Measurements from ENCODE around the gene CCDC40.

CCDC40 gene

GRCh38 chr17:80035937-80036714, at the start of gene CCDC40:
CCDC40 (plus strand) TSS chr17:80036642; CDS start chr17:80036663, 21 bp downstream.
- Histone ChIP-seq H3K36me3 (ENCODE audit: control insufficient read depth, insufficient read depth, low read length) (no peaks in the 10 kb centered on the region), H3K4me3 (replicated peaks; ENCODE audit: low read depth, low read length) (peak within 1 kb of the TSS; percentile 65), H3K27me3 (replicated peaks; ENCODE audit: control insufficient read depth, insufficient read depth, low read length) (no peaks in the 10 kb centered on the region; the same call in 1 of the 2 replicates)
- DNase-seq (ENCODE audit: extremely low read depth, insufficient read length): peak; percentile 68
- TF ChIP-seq, protein P1, sequence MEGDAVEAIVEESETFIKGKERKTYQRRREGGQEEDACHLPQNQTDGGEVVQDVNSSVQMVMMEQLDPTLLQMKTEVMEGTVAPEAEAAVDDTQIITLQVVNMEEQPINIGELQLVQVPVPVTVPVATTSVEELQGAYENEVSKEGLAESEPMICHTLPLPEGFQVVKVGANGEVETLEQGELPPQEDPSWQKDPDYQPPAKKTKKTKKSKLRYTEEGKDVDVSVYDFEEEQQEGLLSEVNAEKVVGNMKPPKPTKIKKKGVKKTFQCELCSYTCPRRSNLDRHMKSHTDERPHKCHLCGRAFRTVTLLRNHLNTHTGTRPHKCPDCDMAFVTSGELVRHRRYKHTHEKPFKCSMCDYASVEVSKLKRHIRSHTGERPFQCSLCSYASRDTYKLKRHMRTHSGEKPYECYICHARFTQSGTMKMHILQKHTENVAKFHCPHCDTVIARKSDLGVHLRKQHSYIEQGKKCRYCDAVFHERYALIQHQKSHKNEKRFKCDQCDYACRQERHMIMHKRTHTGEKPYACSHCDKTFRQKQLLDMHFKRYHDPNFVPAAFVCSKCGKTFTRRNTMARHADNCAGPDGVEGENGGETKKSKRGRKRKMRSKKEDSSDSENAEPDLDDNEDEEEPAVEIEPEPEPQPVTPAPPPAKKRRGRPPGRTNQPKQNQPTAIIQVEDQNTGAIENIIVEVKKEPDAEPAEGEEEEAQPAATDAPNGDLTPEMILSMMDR (IDR thresholded peaks at IDR 0.05; ENCODE audit: insufficient read depth, low read length, poor library complexity, severe bottlenecking): peak; percentile 35

DNA sequence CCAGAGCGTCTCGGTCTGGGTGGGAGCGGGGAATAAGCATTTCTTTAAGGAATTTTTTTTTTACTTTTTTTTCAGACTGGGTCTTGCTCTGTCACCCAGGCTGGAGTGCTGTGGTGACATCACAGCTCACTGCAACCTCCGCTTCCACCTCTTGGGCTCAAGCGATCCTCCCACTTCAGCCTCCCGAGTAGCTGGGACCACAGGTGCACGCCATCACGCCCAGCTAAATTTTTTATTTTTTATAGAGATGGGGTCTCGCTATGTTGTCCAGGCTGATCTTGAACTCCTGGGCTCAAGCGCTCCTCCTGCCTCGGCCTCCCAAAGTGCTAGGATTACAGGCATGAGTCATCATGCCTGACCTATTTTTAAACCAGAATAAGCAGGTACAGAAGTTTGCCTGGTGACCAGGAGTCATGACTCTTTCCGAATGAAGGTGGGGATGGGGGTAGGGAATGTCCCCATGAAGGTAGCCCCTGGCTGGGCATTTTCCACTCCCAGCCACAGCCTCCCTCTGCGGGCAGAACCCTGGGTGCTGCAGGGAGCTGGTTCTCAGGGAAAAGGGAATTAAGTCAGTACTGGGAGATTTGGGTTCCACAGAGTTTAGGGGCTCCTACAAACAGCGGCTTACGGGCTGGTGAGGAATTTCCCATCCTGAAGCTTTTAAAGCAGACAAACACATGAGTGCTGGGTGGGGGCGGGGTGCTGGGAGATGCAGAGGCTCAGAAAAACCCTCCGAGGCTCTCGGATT, 49.1 kb upstream of the CCDC40 start:
- no peak for DNase-seq (ENCODE audit: extremely low read depth, insufficient read length)
- TF ChIP-seq, protein P1 (IDR thresholded peaks at IDR 0.05; ENCODE audit: insufficient read depth, low read length, poor library complexity, severe bottlenecking): no peak

DNA sequence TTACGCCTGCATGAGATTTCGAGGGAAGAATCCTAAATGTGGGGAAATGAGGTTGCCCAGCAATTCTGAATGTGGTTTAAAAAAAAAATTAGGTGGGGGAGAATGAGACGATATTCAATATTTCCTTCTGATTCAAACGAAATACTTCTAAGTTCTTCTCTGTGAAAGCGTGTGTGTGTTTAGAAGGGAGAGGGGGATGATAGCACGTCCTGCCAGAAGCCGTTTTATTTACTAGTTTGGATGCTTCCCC, 48.6 kb upstream of the CCDC40 start:
- TF ChIP-seq, protein P1 (IDR thresholded peaks at IDR 0.05; ENCODE audit: insufficient read depth, low read length, poor library complexity, severe bottlenecking): no peak
- Histone ChIP-seq H3K36me3 (ENCODE audit: control insufficient read depth, insufficient read depth, low read length) (no peaks in the 10 kb centered on the region), H3K27me3 (replicated peaks; ENCODE audit: control insufficient read depth, insufficient read depth, low read length) (no peaks in the 10 kb centered on the region; the same call in none of the 2 replicates), H3K4me3 (replicated peaks; ENCODE audit: low read depth, low read length) (no peak overlapping the region)
- DNase-seq (ENCODE audit: extremely low read depth, insufficient read length): no peak

More for the DNA sequence above, 49.1 kb upstream of the CCDC40 start:
- Histone ChIP-seq H3K4me3 (replicated peaks; ENCODE audit: low read depth, low read length) (no peak overlapping the region), H3K27me3 (replicated peaks; ENCODE audit: control insufficient read depth, insufficient read depth, low read length) (no peaks in the 10 kb centered on the region; the same call in none of the 2 replicates), H3K36me3 (ENCODE audit: control insufficient read depth, insufficient read depth, low read length) (no peaks in the 10 kb centered on the region)

DNA sequence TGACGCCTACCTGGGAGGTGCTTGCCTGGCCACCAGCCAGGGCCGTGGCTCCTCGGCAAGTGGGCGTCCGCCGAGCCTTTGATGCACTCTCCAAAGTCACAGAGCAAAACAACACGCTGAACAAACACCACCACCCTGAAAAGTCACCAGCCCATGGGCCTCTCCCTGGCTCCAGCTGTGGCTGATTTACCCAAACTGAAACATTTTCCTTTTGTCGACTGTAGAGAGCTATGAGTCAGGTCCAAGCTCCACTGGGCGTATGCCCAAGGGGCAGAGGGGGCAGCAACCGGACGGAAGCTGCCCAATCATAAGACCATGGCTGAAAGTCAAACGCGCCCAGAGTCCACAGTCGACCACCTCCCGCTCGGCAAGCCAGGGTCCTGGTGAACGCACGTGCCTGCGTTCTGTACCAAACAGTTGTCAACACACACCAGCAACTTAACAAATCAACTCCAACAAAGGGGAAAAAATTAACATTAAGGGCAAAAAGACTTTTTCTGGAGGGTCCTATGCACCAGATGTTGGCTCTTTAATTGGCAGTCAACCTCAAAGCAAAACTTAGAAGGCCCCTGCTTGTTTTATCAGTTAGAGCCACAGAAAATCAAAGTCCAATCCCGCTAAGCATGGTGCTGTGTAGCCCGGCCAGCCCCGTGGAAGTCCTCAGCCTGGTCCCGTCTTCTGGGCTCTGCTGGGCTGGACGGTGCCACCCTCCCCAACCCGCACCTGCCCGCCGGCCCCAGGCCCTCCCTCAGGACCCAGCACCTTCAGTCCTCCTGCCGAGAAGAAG, 48.1 kb upstream of the CCDC40 start:
- no peaks in the 10 kb centered on the region for H3K36me3 ChIP-seq (ENCODE audit: control insufficient read depth, insufficient read depth, low read length)
- H3K4me3 ChIP-seq (replicated peaks; ENCODE audit: low read depth, low read length): no peak overlapping the region
- DNase-seq (ENCODE audit: extremely low read depth, insufficient read length): no peak
- TF ChIP-seq, protein P1 (IDR thresholded peaks at IDR 0.05; ENCODE audit: insufficient read depth, low read length, poor library complexity, severe bottlenecking): no peak
- H3K27me3 ChIP-seq (replicated peaks; ENCODE audit: control insufficient read depth, insufficient read depth, low read length): no peaks in the 10 kb centered on the region; the same call in none of the 2 replicates

GRCh38 chr17:79989106-79989835, 47.2 kb upstream of the CCDC40 start:
- Histone ChIP-seq H3K27me3 (replicated peaks; ENCODE audit: control insufficient read depth, insufficient read depth, low read length) (no peaks in the 10 kb centered on the region; the same call in none of the 2 replicates), H3K4me3 (replicated peaks; ENCODE audit: low read depth, low read length) (no peak overlapping the region), H3K36me3 (ENCODE audit: control insufficient read depth, insufficient read depth, low read length) (no peaks in the 10 kb centered on the region)
- TF ChIP-seq, protein P1 (IDR thresholded peaks at IDR 0.05; ENCODE audit: insufficient read depth, low read length, poor library complexity, severe bottlenecking): no peak
- DNase-seq (ENCODE audit: extremely low read depth, insufficient read length): no peak

Data from GM06990 (cell line).